ENCODE data around the gene DNA2.

DNA2 gene

GRCh38 chr10:68364101-68364886 is 107.5 kb downstream of the DNA2 start:
- DNase-seq (ENCODE audit: low read depth) = no peak
